ENCODE data around the gene PSMB3.

- TF ChIP-seq CEBPZ (IDR thresholded peaks at IDR 0.05; ENCODE audit: borderline replicate concordance, low read depth, low read length) (no peak), CTCF (IDR thresholded peaks at IDR 0.05 in 2 of 3, conservative IDR thresholded peaks at IDR 0.05 in 1 of 3; ENCODE audit: insufficient read depth in 2 of 3, low read depth in 1 of 3, low read length in 3 of 3) (no peak)
Measured at GRCh38 chr17:38739305-38739704, 13.2 kb upstream of the PSMB3 start.

Data from K562 (cell line).